ENCODE data around the gene KLC1. TPM values are rescaled to one million over a fixed set of nuclear protein-coding genes. Genes with fewer than 3 reads are reported as not detected.

Gene KLC1
- total and polyA plus RNA-seq, 2 of the 13 experiments (the other 11 are each of a cell fraction or from before 2014, with no cell fraction given) = 53.2 to 63.5 TPM

DNA sequence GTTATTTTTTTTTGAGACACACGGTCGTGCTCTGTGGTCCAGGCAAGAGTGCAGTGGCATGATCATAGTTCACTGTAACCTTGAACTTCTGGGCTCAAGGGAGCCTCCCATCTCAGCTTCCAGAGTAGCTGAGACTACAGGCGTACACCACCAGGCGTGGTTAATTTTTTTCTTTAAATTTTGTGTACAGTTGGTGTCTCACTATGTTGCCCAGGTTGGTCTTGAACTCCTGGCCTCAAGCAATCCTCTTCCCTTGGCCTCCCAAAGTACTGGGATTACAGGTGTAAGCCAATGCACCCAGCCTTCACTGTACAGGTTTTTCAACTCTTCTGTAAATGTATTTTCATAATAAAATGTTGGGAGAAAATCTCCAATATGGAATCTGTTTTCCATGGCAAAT lies 5.7 kb upstream of the KLC1 start (continued):
- TF ChIP-seq, protein P1, sequence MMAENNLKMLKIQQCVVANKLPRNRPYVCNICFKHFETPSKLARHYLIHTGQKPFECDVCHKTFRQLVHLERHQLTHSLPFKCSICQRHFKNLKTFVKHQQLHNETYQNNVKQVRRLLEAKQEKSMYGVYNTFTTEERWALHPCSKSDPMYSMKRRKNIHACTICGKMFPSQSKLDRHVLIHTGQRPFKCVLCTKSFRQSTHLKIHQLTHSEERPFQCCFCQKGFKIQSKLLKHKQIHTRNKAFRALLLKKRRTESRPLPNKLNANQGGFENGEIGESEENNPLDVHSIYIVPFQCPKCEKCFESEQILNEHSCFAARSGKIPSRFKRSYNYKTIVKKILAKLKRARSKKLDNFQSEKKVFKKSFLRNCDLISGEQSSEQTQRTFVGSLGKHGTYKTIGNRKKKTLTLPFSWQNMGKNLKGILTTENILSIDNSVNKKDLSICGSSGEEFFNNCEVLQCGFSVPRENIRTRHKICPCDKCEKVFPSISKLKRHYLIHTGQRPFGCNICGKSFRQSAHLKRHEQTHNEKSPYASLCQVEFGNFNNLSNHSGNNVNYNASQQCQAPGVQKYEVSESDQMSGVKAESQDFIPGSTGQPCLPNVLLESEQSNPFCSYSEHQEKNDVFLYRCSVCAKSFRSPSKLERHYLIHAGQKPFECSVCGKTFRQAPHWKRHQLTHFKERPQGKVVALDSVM (CRISPR knock-in tag; IDR thresholded peaks at IDR 0.05) = peak; percentile 52; the same call in 1 of the 2 replicates
- TF ChIP-seq, protein P2, sequence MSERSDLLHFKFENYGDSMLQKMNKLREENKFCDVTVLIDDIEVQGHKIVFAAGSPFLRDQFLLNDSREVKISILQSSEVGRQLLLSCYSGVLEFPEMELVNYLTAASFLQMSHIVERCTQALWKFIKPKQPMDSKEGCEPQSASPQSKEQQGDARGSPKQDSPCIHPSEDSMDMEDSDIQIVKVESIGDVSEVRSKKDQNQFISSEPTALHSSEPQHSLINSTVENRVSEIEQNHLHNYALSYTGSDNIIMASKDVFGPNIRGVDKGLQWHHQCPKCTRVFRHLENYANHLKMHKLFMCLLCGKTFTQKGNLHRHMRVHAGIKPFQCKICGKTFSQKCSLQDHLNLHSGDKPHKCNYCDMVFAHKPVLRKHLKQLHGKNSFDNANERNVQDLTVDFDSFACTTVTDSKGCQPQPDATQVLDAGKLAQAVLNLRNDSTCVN (CRISPR knock-in tag; IDR thresholded peaks at IDR 0.05; ENCODE audit: borderline replicate concordance) = no peak
- TF ChIP-seq ZNF121 (CRISPR knock-in tag; IDR thresholded peaks at IDR 0.05) (peak; percentile 75), LCORL (IDR thresholded peaks at IDR 0.05) (no peak), LCORL (CRISPR knock-in tag; IDR thresholded peaks at IDR 0.05) (no peak; the same call in 1 of the 2 replicates)

DNA sequence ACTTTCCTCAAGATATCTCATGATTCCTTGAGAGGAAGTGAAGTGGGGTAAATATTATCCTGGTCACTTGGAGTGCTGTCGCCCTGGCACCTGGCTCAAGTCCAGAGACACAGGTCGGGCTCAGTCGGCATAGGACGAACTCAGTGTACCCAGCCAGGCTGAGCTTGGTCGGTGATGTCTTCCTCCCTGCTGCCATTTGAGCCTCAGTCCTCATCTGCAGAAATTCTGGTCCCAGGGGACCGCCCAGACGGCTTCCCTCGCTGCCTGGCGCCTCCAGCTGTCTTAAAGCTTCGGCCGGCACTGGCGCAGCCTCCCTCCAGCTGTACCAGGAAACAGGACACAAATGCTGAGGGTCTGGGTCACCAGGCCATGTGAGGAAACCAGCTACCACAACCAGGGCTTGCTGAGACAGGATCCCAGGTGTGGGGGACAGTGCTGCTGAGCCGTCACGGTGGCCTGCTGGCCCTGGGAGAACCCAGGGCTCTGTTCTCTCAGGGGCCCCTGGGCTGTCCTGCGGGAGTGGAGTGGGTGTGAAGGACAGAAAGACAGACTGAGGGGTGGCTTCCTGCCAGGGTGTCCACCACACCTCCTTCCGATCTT lies 5.0 kb upstream of the KLC1 start:
- in situ Hi-C loops (cut with HindIII; ENCODE audit: extremely low pct_ligation_motif_present, low pct_unique_long_range_greater_than_20kb) (no loop called here), intact Hi-C loops (cut with micrococcal nuclease; ENCODE audit: unreplicated experiment) (no loop called here)
- WGBS (ENCODE audit: low lambda C conversion rate) = 4% methylated on average over 10 of the region's 16 CpGs
- DNase-seq (ENCODE audit: low spot score) = no peak
- ATAC-seq = peak; percentile 2; the same call in 1 of the 3 replicates
- no peaks in the 10 kb centered on the region for H3K36me3 ChIP-seq (replicated peaks in 1 of 2; ENCODE audit: control insufficient read depth in 1 of 2, insufficient read depth in 2 of 2, low read length in 2 of 2)
- peak overlapping the region; percentile 45; the same call in 1 of the 2 replicates for H3K9ac ChIP-seq (ENCODE audit: insufficient read depth, low read depth, low read length)
- no peak for FAIRE-seq
- POLR2A ChIA-PET = no interaction called here
- no peaks in the 10 kb centered on the region for H3K79me2 ChIP-seq (ENCODE audit: insufficient read depth, low read length)
- peak overlapping the region; percentile 87 for H3K4me2 ChIP-seq (ENCODE audit: low read depth, low read length)
- no peaks in the 10 kb centered on the region for H3K27me3 ChIP-seq (ENCODE audit: control insufficient read depth in 1 of 2, insufficient read depth in 2 of 2, low read length in 2 of 2)
- H3K4me1 ChIP-seq (ENCODE audit: insufficient read depth, low read length) = peaks cover 74% of the 10 kb centered on the region
- H4K20me1 ChIP-seq (ENCODE audit: insufficient read depth, low read length) = no peaks in the 10 kb centered on the region
- no peak overlapping the region for H2AFZ ChIP-seq (ENCODE audit: low read length)
- CTCF ChIA-PET (ENCODE audit: low intra/inter-chr PET ratio, low total read pairs) = no interaction called here
- no peak overlapping the region for H3K27ac ChIP-seq (ENCODE audit: extremely low read length, insufficient read depth, low read length)
- BruUV-seq (replicated peaks) = no TSS peak
- no peaks in the 10 kb centered on the region for H3K9me3 ChIP-seq (ENCODE audit: low read length)
- peak overlapping the region; percentile 19 to 73 (median 29) for H3K4me3 ChIP-seq (replicated peaks in 1 of 3; ENCODE audit: insufficient read depth in 1 of 3, low read depth in 2 of 3, low read length in 3 of 3)
- TF ChIP-seq, protein P3, sequence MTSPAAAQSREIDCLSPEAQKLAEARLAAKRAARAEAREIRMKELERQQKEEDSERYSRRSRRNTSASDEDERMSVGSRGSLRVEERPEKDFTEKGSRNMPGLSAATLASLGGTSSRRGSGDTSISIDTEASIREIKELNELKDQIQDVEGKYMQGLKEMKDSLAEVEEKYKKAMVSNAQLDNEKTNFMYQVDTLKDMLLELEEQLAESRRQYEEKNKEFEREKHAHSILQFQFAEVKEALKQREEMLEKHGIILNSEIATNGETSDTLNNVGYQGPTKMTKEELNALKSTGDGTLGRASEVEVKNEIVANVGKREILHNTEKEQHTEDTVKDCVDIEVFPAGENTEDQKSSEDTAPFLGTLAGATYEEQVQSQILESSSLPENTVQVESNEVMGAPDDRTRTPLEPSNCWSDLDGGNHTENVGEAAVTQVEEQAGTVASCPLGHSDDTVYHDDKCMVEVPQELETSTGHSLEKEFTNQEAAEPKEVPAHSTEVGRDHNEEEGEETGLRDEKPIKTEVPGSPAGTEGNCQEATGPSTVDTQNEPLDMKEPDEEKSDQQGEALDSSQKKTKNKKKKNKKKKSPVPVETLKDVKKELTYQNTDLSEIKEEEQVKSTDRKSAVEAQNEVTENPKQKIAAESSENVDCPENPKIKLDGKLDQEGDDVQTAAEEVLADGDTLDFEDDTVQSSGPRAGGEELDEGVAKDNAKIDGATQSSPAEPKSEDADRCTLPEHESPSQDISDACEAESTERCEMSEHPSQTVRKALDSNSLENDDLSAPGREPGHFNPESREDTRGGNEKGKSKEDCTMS (CRISPR knock-in tag; conservative IDR thresholded peaks at IDR 0.05) = no peak
- TF ChIP-seq, protein P4, sequence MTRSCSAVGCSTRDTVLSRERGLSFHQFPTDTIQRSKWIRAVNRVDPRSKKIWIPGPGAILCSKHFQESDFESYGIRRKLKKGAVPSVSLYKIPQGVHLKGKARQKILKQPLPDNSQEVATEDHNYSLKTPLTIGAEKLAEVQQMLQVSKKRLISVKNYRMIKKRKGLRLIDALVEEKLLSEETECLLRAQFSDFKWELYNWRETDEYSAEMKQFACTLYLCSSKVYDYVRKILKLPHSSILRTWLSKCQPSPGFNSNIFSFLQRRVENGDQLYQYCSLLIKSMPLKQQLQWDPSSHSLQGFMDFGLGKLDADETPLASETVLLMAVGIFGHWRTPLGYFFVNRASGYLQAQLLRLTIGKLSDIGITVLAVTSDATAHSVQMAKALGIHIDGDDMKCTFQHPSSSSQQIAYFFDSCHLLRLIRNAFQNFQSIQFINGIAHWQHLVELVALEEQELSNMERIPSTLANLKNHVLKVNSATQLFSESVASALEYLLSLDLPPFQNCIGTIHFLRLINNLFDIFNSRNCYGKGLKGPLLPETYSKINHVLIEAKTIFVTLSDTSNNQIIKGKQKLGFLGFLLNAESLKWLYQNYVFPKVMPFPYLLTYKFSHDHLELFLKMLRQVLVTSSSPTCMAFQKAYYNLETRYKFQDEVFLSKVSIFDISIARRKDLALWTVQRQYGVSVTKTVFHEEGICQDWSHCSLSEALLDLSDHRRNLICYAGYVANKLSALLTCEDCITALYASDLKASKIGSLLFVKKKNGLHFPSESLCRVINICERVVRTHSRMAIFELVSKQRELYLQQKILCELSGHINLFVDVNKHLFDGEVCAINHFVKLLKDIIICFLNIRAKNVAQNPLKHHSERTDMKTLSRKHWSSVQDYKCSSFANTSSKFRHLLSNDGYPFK (CRISPR knock-in tag; IDR thresholded peaks at IDR 0.05; ENCODE audit: borderline replicate concordance) = 0 out of 2 replicates have a peak, but pooled peaks have one; percentile 23
- TF ChIP-seq DNMT1 (CRISPR knock-in tag; IDR thresholded peaks at IDR 0.05) = no peak

Measured in HepG2 (cell line).